HG03108 (cell line): ENCODE measurements around the gene USP6.
"Not testable (repeated sequence)": the region's sequence is repeated elsewhere in the genome, so short reads cannot be mapped to it uniquely, and the experiment has no call there.

Source experiments
- ATAC-seq: cut with Tn5 transposase; IDR thresholded peaks from one replicate; pipeline ENCODE4 v1.9.1; 2021; ENCODE audit warnings: moderate library complexity; ENCODE audit not compliant: unreplicated experiment

Gene USP6

DNA sequence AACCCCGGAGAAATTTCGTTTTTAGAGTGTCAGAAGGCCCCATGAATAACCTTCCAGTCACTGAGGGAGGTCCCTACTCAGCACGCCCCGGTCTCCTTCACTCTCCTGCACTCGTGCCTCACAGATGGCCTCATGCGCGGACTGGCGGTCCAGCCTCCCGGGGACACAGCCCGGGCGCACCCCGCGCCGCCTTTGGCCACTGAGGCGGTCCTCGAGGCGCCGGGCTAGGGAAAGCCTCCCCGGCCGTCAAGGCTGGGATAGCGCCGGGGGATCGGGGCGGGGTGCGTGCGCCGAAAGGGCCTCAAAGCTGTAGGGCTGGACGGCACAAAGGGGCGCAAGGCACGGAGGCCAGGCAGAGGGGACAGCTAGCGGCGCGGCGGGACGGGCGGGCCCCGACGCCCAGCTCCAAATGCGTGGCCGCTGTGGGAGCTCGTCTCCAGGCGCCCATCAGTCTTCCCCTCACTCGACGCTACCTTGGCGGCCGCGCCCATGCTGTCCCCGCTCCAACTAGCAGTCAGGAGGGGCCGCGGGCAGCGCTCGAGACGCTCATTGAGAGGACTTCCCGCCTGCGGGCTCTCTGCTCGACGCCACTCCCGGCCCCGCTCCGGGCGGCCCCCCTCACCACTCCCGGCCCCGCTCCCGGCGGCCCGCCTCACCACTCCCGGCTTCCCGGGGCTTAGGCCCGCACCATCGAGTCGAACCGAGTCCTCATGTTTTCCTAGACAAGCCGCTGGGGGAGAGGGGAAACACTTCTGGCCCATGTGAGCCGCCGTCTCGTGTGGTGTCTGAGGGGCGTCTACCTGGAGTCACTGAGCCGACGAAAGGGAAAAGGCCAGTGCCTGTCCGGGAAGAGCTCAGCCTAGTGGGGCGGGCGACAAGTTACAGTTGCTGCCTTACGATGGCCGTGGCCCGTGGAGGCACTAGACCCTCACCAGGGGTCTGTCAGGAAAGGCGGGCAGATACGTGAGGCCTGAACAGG, at the start of gene USP6:
USP6 (plus strand) TSS at position 360 of the 979 bp plus-strand sequence. CDS start 14,336 bp downstream, outside the sequence.
- ATAC-seq: no peak

DNA sequence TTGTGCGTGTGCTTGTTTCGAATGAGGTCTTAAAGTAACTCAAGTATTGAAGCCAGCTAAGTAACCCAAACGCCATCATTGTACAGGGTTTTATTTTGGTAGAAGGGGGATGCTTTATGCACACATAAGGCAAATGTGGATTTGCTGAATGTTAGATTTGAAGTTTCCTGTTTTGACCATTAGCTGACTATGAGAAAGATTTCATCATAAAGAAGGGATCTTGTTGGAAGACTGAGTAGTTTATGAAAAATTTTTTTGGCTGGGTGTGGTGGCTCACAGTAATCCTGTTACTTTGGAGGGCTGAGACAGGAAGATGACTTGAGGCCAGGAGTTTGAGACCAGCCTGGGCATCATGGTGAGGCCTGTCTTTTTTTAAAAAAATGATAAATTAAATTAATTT, 47.6 kb upstream of the USP6 start:
- ATAC-seq: no peak

DNA sequence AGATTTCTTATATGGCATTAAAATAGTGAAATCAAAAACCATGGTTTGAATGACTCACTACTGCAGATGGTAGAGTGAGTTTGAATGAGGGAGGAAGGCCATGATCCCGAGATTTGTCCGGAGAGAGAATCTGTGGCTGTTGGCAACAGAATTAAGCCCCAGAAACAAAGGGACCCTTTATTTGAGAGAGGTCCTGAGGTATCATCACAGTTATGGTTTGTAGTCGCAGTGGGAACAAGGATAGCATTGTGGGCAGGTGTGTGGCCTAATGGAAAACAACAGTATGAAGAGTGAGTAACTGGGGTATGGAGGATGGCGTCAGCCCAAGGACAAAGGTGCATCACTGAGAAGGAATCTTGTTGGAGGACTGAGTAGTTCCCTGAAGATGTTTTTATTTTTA, 46.1 kb upstream of the USP6 start:
- no peak for ATAC-seq

DNA sequence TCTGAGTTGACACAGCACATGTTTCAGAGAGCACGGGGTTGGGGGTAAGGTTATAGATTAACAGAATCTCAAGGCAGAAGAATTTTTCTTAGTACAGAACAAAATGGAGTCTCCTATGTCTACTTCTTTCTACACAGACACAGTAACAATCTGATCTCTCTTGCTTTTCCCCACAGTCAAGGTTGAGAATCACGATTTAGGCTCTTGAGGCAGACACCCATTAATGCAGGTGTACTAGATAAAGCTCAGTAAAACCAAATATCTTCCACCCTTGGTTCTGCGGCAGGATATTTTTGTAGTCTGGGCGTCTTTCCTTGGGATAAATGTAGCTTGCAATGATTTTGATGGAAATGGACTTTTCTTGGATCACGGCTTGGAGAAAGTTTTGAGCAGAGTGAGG, 40.4 kb upstream of the USP6 start:
- ATAC-seq: not testable (repeated sequence)

DNA sequence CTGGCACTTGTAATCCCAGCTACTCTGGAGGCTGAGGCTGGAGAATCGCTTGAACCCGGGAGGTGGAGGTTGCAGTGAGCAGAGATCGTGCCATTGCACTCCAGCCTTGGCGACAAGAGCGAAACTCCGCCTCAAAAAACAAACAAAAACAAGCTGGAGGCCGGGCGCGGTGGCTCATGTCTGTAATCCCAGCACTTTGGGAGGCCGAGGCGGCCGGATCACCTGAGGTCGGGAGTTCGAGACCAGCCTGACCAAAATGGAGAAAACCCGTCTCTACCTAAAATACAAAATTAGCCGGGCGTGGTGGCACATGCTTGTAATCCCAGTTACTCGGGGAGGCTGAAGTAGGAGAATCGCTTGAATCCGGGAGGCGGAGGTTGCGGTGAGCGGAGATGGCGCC, 38.6 kb upstream of the USP6 start:
- not testable (repeated sequence) for ATAC-seq

DNA sequence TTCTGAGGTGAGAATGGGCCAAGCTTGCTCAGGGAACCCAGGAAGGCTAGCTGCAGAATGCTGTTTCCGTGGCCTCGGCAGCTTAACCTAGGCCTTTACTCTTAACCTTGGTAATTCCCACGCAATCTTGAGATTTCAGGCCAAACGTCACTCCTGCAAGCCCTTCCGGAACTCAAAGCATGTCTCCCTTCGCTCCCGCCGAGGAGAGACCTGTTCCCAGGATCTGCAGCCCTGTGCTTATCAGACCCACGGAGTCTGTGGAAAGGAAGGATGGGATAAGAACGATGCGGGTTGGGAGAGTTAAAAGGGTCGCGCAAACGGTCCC, 38.1 kb upstream of the USP6 start:
- no peak for ATAC-seq

DNA sequence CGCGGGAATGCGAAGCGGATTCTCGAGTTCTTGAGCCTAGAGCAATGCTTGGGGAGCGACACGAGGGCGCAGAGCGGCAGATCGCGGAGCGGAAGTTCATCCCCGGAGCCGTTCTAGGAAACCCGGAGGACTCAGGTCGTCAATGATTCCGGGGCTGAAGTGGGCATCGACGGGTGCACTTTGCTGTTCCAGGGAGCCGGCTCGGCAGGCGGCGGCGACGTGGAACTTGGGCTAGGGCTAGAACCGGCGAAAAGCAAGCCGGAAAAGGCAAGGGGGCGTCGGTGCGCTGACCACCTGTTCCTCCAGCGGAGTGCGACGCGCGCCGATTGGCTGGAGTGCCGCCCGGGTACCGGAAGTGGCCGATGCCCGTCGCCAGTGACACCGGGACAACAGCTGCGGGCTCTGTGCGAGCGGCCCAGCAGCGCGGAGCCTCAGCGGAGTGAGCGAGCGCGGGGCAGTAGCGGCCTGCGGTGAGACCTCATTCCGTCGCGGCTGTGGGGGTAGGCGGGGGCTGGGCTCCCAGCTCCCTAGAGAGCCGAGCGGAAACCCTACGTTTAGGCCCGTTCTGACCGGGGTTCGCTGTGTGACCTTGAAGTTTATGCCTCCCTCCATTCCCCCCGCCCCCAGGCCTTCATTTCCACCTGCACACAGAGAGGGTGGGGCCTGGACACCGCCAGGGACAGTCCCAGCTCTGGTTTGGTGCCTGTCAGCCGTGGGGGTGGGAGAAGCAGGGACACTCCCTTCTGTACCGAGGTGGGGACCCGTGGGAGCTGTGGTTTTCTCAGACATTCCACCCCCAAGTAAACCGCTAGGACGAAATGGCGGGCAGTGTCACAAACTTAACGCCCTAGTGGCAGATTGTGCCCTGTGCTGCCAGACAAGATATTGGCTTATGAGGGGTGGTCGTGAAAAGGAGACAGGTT, 37.5 kb upstream of the USP6 start, which contains the start of gene ZFP3:
ZFP3 (plus strand) TSS at position 362 of the 923 bp plus-strand sequence. CDS start 13,038 bp downstream, outside the sequence.
- ATAC-seq: peak; percentile 69

DNA sequence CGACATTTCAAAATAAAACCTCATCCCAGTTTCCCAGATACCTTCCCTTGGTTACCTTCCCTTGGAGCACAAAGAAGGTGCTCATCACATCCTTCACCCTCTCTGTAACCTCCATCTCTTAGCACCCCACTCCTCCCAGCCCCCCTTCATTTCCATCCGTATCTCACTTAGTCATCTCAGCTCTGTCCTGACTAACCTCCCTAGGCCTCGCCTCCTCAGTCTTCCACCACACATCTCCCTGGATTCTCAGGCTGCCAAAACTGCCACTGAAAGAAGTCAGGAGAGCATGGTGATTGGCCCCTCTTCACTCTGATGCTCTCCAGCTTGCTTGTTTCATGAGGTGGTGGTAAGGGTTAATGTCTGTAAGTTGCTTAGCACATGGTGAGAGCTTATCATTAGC, 35.2 kb upstream of the USP6 start:
- ATAC-seq: no peak

DNA sequence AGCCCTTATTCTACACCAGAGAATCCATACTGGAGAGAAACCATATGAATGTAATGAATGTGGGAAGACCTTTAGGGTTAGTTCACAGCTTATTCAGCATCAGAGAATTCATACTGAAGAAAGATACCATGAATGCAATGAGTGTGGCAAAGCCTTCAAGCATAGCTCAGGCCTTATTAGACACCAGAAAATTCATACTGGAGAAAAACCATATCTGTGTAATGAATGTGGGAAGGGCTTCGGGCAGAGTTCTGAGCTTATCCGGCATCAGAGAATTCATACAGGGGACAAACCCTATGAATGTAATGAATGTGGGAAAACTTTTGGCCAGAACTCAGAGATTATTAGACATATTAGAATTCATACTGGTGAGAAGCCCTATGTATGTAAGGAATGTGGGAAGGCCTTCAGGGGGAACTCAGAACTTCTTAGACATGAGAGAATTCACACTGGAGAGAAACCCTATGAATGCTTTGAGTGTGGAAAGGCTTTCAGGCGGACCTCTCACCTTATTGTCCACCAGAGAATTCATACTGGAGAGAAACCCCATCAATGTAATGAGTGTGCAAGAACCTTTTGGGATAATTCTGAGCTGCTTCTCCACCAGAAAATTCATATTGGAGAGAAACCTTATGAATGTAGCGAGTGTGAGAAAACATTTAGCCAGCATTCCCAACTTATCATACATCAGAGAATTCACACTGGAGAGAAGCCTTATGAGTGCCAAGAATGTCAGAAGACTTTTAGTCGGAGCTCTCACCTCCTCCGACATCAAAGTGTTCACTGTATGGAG, 23.4 kb upstream of the USP6 start:
- ATAC-seq: no peak

DNA sequence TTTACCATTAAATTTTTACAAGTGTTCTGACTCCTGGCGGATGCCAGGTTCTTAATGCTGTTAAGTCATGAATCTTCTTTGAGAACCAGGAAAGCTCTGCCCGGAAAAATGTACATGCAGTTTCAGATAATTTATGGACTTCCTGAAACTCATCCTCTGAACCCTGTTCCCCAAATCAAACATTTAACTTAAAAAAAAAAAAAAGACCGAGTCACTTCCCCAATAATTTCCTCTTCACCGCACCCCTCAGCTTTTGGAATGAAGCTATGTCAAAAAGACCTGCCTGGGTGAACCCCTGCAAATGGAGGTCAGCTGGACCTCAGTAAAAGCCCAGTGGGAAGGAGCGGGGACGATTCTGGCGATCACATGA, 19.1 kb upstream of the USP6 start:
- ATAC-seq: no peak

DNA sequence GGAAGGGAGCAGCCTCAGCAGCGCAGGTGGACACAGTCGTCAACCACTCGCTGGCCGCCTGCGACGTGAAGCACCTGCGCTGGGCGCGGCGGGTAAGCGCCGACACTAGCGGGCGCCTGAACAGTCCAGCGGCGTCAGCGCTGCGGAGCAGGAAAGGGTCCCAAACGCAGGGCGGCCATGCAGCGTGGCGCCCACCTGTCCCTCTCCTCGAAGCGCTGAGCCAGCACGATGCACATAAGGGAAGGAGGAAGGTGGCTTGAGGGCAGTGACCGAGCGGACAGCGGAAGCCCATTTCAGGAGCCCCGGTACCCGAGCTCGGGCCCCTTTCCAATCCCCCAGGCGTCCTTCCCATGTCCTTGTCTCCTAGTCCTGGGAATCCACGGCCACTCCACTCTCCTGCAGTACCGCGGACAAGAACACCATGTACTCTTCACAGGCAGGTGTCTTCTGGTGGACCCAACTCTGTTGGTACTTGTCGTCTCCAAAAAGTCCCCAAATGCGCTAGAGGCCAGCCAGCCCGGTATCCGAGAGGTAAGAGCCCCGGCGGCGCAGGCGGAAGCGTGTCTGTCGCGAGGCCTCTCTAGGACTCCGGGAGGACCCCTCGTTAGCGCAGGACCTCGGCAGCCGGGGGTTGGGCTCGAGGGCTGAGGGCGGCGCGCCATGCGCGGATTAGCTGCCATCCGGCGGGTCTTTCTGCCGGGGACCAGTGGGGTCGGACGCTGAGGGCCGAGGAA, 18.6 kb upstream of the USP6 start:
- no peak for ATAC-seq

DNA sequence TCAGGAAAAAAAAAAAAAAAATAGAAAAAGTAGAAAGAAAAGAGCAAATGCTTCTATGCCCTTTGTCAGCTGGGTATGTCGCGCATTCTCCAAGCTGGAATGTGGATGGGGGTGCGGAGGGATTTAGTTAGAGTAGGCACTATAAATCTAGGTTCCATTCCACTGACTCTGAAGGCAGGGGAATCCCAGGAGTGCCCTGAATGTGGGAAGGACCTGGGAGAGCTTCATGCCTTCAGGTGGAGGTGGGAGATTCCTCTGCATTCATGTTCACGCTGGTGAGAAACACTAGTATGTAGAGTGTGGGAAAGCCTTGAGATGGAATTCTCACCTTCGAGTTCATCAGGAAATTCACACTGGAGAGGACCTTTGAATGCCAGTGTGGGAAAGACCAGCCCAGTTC, 16.6 kb upstream of the USP6 start:
- ATAC-seq: no peak

DNA sequence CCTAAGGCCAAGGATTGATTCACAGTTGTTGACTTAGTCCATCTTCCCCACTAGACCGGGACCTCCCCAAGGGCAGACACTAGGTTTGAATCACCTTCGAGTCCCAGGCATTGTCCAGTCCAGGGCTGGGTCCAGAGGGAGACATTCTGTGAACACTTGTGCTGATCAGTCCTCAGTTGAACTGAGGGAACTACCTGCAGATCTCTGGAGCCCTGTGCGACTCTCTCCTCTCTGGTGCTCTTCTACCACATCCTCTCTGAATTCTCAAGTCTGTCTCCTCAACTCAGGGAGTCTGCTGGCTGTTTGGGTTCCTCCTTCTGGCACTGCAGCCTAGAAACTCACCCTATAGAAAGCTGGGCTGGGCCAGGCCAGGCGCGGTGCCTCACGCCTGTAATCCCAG, 15.0 kb upstream of the USP6 start:
- no peak for ATAC-seq

DNA sequence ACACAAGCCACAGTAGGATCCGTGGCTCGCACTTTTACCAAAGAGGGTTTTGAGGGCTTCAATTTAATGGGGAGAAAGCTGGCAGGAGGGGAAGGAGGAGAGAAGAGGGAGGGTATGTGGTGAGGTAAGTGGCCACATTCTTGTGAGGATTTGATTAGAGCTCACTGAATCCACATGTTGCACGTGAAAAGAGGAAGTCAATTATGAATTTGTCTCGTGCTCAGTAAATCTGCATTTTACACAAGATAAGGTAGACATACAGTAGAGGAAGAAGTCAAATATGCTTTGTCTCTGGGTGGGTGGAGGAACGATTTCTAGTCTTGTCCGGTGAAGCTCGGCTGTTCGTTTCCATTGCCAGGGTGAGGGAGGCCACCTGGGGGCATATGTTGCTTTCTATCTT, 5.0 kb upstream of the USP6 start:
- no peak for ATAC-seq

DNA sequence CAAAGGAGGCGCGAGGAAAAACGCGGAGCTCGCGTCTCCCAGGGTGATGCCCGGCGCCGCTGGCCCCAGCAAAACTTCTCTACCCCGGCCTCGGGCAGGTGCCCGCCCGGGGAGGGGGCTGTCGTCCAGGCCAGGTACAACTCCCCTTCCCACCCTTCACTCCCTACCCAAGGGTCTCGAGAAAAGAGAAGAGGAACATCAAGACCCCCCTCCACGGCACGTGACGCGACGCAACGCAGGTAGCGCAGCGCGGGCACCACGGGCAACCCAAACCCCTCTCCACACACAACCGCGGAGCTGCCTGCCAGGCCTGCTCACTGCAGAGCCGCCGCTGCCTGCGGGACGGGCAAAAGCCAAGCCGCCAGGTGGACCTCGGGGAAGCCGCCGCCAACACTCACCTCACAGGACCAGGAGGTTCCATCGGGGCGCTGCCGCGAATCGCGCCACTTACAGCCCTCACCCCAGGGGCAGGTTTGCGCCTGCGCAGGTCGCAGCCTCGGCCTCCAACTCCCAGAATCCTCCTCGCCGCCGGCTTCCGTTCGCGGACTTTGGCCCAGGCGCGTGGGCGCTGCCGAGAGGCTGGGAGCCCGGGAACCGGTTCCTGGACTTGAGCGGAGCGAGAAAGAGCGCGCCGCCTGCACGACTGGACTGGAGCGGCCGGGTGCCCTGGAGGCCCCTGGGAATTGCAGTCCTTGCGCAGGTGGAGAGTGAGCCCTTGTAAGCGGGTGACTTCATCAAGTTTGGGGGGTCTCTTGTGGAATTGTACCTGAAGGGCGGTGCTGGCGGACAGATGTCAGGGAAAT, 4.2 kb upstream of the USP6 start, which contains the start of gene ZNF232:
ZNF232 (minus strand) TSS at position 477 of the 803 bp plus-strand sequence; CDS start at position 421, 56 bp downstream.
- ATAC-seq: peak; percentile 83

DNA sequence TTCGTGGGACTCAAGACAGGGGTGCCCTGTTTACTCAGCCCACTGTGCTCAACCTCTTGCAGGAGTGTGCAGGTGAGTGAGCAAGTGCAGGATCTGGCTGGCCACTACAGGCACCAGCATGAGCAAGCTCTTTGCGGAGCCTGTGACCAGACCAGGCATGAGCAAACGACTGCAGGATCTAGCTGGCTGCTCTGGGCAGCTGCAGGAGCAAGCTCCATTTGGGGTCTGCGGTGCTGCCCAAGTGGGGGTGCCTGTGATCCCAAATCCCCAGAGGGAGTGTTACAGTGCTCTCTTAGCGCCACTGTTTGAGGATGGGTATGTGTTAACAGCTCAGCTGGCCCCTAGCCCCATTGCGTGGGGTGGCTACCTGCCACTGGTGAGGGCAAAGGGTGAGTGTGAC, 2.4 kb downstream of the USP6 start:
- no peak for ATAC-seq

DNA sequence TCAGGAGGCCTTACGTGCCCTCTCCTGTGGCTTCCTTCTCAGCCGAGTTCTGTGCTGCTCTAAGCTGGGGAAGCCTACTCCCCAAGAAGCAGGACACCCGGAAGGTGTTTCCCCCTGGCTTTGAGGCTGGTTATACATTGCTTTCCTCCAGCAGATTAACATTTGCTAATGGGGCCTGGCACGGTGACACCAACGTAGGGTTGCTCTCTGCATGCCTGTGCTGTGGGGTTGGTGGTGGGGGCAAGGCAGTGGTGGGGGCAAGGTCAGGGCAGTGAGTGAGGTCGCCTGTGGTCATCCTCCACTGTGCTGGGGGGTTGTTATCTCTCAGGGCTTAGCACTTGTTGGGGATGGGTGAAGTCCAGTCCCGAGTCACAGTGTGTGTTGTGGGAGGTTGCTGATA, 4.2 kb downstream of the USP6 start:
- no peak for ATAC-seq

DNA sequence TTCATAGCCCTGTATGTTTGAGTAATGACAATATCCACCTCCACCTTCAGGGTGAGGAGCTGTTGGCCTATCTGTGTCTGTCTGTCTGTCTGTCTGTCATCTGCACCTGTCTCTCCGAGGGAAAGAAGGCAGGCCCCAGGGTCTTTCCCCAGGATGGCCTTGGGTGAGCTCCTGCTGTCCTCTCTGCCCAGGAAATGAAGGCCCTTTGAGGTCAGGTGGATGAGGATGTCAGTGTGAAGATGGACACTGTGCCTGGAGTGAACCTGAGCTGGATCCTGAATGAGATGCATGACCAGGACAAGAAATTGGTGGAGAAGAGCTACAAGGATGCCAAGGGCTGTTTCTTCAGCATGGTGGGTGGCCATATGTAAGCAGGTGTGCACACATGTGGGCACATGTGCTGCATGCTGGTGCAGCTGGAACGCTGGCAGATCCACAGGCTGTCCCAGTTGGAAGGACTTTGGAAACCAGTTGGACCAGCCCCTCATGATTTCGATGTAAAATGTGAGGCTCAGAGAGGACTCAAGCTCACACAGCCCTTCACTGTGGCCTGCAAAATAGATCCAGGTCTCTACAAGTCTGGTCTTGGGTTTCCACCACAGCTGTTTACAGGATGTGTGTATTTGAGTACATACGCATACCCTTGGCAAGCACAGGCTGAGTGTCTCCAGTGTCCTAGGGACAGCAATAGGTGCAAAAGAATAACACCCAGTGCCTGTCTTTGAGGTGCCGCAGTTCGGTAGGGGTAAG, 4.8 kb downstream of the USP6 start:
- not testable (repeated sequence) for ATAC-seq
